GM21423 (cell line): Measurements from ENCODE around the gene GATA1.
A peak's percentile ranks its signal among the peaks of the same experiment; 100 is the strongest.

ENCODE experiments used
- ATAC-seq: cut with Tn5 transposase; IDR thresholded peaks from one replicate; pipeline ENCODE4 v1.9.1; 2021; ENCODE audit warnings: mild to moderate bottlenecking, moderate library complexity; ENCODE audit not compliant: unreplicated experiment

GATA1 gene

DNA sequence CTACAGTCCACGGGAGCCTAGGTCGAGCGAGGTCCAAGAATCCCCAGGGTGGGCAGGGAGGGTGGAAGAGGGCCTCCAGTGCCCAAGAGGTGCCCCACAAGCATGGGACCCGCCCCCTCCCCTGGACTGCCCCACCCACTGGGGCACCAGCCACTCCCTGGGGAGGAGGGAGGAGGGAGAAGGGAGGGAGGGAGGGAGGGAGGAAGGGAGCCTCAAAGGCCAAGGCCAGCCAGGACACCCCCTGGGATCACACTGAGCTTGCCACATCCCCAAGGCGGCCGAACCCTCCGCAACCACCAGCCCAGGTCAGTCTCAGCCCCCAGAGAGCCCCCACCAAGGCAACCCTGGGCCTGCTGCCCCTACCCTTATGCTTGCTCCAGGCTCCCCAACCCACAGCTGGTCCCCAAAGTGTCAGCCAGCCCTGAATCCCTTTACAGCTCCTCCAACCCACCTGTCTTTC, at the start of gene GATA1:
GATA1 (plus strand) TSS at position 250 of the 460 bp plus-strand sequence. CDS start 4,520 bp downstream, outside the sequence.
- no peak for ATAC-seq

- ATAC-seq: no peak
These were observed 49.5 kb upstream of the GATA1 start for GRCh38 chrX:48736878-48737212.

DNA sequence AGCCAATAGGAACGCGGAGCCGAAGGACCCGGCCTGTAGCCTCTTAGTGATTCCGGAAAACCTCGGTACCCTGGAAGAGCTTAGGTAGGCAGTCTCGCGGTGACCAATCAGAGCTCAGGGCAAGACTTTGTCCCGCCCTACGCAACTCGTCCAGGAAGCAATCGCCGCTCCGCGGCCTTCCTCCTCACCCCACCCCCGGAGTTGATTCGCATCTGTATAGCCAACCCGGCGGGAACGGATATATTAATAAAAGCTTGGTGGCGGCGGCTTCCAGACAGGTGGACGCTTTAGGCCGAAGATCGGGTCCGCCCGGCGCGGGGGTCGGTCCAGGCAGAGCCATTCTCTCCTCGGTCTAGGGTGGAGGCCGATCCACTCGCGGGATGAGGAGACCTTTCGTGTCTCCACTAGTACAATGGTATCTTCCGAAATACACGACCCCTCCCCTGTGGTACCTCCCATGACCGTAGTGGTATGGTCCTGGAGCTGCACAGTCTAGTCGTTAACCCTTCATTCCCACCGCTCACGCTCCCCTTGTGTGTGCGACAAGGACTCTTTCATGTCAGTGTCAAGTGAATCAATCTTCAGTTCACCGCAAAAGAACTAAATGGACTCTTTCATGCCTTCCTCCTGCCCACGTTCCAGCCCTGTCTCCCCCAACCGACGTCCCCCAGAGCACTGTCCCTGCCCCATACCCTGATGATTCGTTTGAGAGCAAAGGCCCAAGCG, 49.0 kb upstream of the GATA1 start:
- peak; percentile 99 for ATAC-seq

DNA sequence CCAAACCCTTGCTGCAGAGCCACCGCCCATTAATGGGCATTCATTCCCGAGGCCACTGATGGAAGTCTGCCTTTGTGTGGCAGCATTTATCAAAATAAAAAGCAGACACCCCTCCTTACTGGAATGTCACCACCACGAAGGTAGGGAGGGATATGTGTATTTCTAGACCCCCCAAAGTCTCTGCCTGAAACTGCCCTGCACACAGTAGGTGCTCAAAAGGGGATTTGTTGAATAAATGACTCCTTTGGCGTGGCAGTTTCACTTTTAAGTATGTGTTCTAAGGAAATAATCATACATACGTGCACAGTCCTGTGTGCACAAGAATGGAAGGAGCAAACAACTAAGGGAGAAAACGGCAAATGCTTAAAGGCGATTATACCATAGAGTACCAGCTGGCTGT, 48.5 kb upstream of the GATA1 start:
- no peak for ATAC-seq

- no peak for ATAC-seq
These were observed 44.6 kb upstream of the GATA1 start for GRCh38 chrX:48741834-48742233.

DNA sequence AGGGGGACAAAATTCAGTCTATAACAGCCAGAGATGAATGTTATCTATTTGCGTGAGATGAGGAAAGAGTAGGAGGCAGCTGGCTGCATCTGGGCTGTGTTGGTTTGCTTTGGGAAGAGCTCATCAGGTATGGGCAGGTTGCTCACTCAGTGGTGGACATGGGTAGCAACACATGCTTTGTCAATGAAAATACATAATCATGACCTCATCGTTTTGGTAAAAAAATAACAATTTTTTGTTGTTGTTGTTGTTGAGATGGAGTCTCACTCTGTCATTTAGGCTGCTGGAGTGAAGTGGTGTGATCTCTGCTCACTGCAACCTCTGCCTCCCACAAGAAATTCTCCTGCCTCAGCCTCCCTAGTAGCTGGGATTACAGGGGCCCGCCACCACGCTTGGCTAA, 41.2 kb upstream of the GATA1 start:
- ATAC-seq: no peak

DNA sequence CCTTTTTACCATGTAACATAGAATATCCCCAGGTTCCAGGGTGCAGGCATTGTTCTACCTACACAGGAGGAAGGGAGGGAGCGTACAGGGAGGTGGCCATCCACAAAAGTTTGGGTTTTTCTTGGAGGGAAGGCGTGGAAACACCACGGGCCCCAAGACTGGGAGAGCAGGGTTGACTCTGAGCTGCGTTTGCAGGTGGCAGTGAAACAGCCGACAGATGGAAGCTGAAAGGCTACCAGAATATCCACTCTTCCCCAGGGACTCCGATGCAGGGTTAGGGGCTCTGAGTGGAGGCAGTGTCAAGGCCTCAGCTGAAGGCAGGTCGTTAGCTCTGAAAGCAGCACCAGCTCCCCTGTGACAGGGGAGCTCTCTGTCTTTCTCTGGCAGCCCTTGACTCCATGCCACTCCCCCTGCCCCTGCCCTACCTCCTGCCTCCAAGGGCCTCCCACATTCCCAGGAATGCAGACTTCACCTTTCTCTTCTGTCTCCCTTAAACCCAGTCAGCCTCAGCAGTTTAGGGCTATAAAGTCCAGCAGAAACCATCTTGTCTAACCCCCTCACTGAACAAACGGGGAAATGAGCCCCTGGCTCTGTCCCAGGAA, 38.9 kb upstream of the GATA1 start:
- ATAC-seq: no peak

DNA sequence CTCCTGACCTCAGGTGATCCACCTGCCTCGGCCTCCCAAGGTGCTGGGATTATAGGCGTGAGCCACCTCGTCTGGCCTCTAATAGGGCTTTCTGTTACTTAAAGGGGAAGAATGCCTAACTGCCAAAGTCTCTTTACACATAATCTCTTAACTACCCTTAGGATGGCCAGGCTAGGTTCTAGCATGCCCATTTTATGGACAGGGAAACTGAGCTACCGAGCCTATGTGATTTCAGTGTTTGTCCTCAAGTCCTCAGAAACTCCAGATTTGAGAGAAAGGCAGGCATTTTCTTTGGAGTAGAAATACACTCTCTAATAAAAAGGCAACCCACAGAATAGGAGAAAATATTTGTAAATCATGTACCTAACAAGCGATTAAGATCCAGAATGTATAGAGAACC, 37.2 kb upstream of the GATA1 start:
- ATAC-seq: no peak

DNA sequence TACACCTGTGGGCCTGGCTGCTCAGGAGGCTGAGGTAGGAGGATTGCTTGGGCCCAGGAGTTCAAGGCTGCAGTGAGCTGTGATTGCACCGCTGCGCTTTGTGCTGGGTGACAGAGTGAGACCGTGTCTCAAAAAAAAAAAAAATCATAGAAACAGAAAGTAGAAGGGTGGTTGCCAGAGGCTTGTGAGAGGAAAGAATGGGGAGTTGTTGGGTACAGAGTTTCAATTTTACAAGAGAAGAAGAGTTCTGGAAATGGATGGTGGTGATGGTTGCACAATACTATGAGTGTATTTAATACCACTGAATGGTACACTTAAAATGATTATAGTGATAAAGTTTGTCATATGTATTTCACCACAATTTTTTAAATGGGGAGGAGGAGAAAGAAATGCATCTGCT, 35.0 kb upstream of the GATA1 start:
- ATAC-seq: no peak

DNA sequence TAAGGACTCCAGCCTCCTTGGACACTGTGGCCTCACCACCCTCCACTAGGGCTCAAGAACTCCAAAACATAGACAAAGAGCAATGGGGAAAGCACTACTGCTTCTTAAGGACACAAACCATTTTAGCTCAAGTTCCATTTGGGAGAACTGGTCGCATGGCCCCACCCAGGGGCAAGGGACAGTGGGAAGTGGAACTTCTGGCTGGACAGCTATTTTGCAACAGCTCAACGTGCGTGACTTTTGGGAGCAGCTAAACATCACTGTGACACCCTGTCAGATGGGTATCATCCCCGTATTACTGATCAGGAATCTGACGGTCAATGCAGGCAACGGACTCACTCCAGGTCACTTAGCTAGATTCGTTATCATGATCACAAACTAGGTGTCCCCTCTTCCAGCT, 33.9 kb upstream of the GATA1 start:
- no peak for ATAC-seq

- no peak for ATAC-seq
These were observed 32.6 kb upstream of the GATA1 start for GRCh38 chrX:48753708-48754228.

GRCh38 chrX:48754238-48754637, 32.2 kb upstream of the GATA1 start:
- ATAC-seq: no peak

DNA sequence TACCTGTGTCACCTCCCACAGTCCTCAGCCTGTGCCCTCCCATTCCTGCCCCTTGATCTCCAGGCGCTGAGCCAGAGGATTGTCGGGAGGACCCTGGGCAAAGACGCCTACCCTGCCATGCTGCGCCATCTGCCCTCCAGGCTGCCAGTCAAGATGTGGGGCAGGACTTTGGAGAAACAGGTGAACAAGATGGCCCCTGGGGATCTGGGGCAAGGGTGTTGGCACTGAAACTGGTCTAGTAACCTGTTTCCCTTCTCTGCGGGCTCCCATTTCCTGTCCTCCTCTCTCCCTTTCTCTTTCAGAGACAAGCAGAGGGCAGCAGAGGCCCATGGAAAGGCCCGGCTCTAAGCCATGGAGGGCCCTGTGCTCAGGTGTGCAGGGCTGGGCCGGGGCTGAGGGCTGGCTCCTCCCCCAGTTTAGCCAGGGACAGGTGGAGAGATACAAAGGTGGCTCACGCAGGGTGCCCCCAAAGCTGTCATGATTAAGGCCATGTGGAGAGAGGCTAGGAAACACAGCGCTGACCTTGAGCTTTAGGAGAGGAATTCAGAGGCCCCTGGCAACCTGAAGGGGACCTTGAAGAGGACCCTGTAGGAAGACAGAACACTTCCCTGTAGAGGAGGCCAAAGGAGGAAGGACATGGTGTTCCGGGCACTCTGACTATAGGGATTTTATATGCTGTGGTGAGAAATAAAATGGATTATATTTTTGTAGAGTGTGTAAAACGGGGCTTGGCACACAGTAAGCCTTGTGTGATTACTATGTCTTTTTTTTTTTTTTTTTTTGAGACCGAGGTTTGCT, 24.5 kb upstream of the GATA1 start, which contains the start of gene GLOD5:
GLOD5 (plus strand) TSS at position 74 of the 798 bp plus-strand sequence; CDS start at position 118, 44 bp downstream.
- no peak for ATAC-seq

- ATAC-seq: no peak
These were observed 17.2 kb upstream of the GATA1 start for GRCh38 chrX:48769230-48769629.

DNA sequence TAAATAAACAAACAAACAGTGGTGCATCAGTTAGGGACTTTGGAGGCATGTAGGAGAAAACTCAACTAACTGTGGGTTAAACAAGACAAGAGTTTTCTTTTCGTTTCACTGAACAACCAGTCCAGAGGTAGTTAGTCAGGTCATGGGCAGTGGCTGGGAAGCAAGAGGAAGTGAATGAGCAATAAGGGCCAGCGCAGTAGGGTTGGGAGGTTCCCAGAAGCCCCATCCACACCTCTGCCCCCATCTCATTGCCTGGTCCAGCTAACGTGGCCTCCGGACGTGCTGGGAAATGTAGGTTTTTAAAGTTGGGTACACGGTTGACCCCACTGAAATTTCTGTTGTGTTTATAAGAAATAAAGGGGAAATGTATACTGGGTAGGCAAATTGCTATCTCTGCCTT, 16.1 kb upstream of the GATA1 start:
- ATAC-seq: no peak

GRCh38 chrX:48772602-48773001, 13.8 kb upstream of the GATA1 start:
- ATAC-seq: no peak

DNA sequence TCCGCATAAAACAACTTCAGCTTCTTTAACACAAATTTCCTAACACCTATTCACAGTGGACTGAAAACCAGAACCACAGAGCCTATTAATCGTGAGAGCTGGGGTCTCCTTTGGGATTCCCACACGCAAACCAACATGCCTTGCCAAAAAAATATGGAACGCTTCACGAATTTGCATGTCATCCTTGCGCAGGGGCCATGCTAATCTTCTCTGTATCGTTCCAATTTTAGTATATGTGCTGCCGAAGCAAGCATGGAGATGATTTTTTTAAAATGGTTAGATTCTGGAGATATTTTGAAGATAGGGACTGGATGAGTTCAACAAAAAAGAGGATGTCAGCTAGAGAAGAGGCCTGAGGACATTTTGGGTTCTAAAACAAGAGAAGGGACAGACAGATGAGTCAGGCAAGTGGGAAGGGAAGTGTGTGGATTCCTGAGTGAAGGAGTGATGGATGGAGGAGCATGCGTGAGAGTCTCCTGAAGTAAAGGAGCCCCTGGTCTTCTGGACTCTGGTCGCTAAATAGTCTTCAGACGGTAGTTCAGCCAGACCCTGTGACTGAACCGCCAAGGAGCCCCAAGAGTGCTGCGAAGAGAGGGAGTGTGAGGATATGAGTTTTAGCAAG, 9.5 kb upstream of the GATA1 start:
- ATAC-seq: no peak

DNA sequence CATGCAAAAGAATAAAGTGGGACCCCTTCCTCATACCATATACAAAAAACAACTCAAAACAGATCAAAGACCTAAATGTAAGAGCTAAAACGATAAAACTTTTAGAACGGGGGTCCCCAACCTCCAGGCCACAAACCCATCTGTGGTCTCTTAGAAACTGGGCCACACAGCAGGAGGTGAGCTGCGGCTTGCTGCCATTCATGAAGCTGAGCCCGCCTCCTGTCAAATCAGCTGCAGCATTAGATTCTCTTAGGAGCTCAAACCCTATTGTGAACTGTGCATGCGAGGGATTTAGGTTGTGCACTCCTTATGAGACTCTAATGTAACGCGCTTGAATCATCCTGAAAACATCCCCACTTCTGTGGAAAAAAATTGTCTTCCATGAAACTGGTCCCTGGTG, 7.0 kb upstream of the GATA1 start:
- no peak for ATAC-seq

- ATAC-seq: no peak
These were observed 4.7 kb upstream of the GATA1 start for GRCh38 chrX:48781705-48782104.

- no peak for ATAC-seq
These were observed 4.2 kb upstream of the GATA1 start for GRCh38 chrX:48782216-48782615.

- no peak for ATAC-seq
These were observed 3.6 kb upstream of the GATA1 start for GRCh38 chrX:48782795-48783194.
